Right atrium auricular region (tissue), 2 donors: Measurements from ENCODE around the gene TF. TPM values are rescaled to one million over a fixed set of nuclear protein-coding genes. Genes with fewer than 3 reads are reported as not detected.

Source experiments
- DNase-seq: peaks from one replicate; pipeline ENCODE4 v3.0.0-alpha.2; 2019; ENCODE audit warnings: low spot score
- H3K27ac ChIP-seq, 2 donors: fragments of 200-600 bp; sonication (generic); 1 replicate in 1 of 2; 2 replicates in 1 of 2; pipeline ENCODE4 v1.5.1; 2016 to 2019
- H3K27me3 ChIP-seq, 2 donors: fragments of 200-600 bp; sonication (generic); one replicate each; pipeline versions ENCODE4 v1.5.1 to v1.6.0; 2017 to 2019
- H3K36me3 ChIP-seq: fragments of 200-600 bp; sonication (generic); one replicate; pipeline ENCODE4 v1.5.1; 2016
- H3K4me1 ChIP-seq, 2 donors: fragments of 200-600 bp; sonication (generic); one replicate each; pipeline versions ENCODE4 v1.5.1 to v1.6.0; 2017 to 2019
- H3K4me3 ChIP-seq, 2 donors: fragments of 200-600 bp; sonication (generic); 1 replicate in 1 of 2; 2 replicates in 1 of 2; pipeline ENCODE4 v1.5.1; 2017 to 2019; ENCODE audit warnings: mild to moderate bottlenecking in 1 of 2, moderate library complexity in 1 of 2
- H3K9me3 ChIP-seq, 2 donors: fragments of 200-600 bp; sonication (generic); one replicate each; pipeline ENCODE4 v1.5.1; 2019
- CTCF ChIP-seq, 2 donors: fragments of 200-600 bp; sonication (generic); IDR thresholded peaks; one replicate each; pipeline ENCODE4 v1.5.1; 2019; ENCODE audit warnings: antibody characterized with exemption in 2 of 2
- total RNA-seq, 2 donors: library from RNA; depleted of rRNA; stranded (reverse); fragments of >200 nt; gene quantifications; one replicate each; pipeline ENCODE4 v1.1.0, GENCODE V29; 2016

TF gene
- total RNA-seq, 2 donors from 2014 or later, result 4.1 TPM; not detected in 1

GRCh38 chr3:133753779-133754164 is 7.6 kb downstream of the TF start:
- no peak for TF ChIP-seq CTCF (IDR thresholded peaks at IDR 0.05)
- Histone ChIP-seq H3K4me1 (no peaks in the 10 kb centered on the region), H3K36me3 (no peaks in the 10 kb centered on the region), H3K9me3 (no peaks in the 10 kb centered on the region), H3K27me3 (no peaks in the 10 kb centered on the region), H3K4me3 (no peak overlapping the region), H3K27ac (no peak overlapping the region)
- DNase-seq, result no peak

GRCh38 chr3:133754455-133754854 is 8.3 kb downstream of the TF start:
- Histone ChIP-seq H3K9me3 (no peaks in the 10 kb centered on the region), H3K36me3 (no peaks in the 10 kb centered on the region), H3K27me3 (no peaks in the 10 kb centered on the region), H3K4me3 (no peak overlapping the region), H3K4me1 (no peaks in the 10 kb centered on the region), H3K27ac (no peak overlapping the region)
- TF ChIP-seq CTCF (IDR thresholded peaks at IDR 0.05), result no peak
- DNase-seq, result no peak

GRCh38 chr3:133754973-133755828 is 9.0 kb downstream of the TF start:
- TF ChIP-seq CTCF (IDR thresholded peaks at IDR 0.05), result no peak
- no peaks in the 10 kb centered on the region for H3K36me3 ChIP-seq
- no peaks in the 10 kb centered on the region for H3K9me3 ChIP-seq
- H3K4me3 ChIP-seq, result no peak overlapping the region
- DNase-seq, result no peak
- no peaks in the 10 kb centered on the region for H3K4me1 ChIP-seq
- no peaks in the 10 kb centered on the region for H3K27me3 ChIP-seq
- H3K27ac ChIP-seq, result no peak overlapping the region

- Histone ChIP-seq H3K9me3 (no peaks in the 10 kb centered on the region), H3K27ac (no peak overlapping the region), H3K27me3 (no peaks in the 10 kb centered on the region), H3K4me1 (no peaks in the 10 kb centered on the region), H3K4me3 (no peak overlapping the region), H3K36me3 (no peaks in the 10 kb centered on the region)
- no peak for DNase-seq
- TF ChIP-seq CTCF (IDR thresholded peaks at IDR 0.05), result no peak
Observed at GRCh38 chr3:133756716-133757694, 10.8 kb downstream of the TF start.

GRCh38 chr3:133757701-133758567 is 11.7 kb downstream of the TF start:
- Histone ChIP-seq H3K27me3 (no peaks in the 10 kb centered on the region), H3K27ac (no peak overlapping the region), H3K36me3 (no peaks in the 10 kb centered on the region), H3K4me1 (no peaks in the 10 kb centered on the region), H3K9me3 (no peaks in the 10 kb centered on the region), H3K4me3 (no peak overlapping the region)
- no peak for TF ChIP-seq CTCF (IDR thresholded peaks at IDR 0.05)
- DNase-seq, result no peak
